Measurements from ENCODE around the gene MOB1B.

Gene MOB1B

DNA sequence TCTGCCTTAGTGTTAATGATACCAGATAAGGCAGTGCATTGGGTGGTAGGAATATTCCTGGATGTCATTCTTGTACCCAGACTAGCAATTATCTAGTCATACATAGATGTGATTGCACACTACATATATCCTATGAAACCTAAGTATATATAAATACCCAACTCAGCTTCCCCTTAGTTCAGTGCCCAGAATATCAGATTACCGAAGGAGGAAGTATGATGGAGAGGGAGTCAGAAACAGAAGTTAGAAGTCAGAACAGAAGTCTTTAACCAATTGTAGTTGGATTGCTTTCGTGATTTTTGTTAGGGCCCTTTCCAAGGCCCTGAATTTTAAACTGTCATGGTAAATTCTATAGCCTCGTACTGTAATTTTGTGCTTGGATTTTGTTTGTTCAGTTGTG lies 42.9 kb downstream of the MOB1B start:
- H2AFZ ChIP-seq (ENCODE audit: low read length): no peak overlapping the region
- no peak overlapping the region for H3K9ac ChIP-seq (ENCODE audit: low read depth, low read length, poor library complexity)
- H3K4me3 ChIP-seq (ENCODE audit: low read length in 2 of 2): no peak overlapping the region
- no peak overlapping the region for H4K91ac ChIP-seq (ENCODE audit: low read depth, low read length, poor library complexity)
- no peak overlapping the region for H3K4me2 ChIP-seq (ENCODE audit: insufficient read depth, low read length, poor library complexity, severe bottlenecking)
- peaks cover 0 to 19% of the 10 kb centered on the region in 2 donors for H3K9me3 ChIP-seq (replicated peaks in 1 of 2; ENCODE audit: control insufficient read depth in 2 of 2, insufficient read depth in 1 of 2, low read depth in 1 of 2, low read length in 2 of 2)
- no peak overlapping the region for H2BK12ac ChIP-seq (ENCODE audit: low read length)
- no peak overlapping the region for H3K14ac ChIP-seq (ENCODE audit: low read length)
- H3K18ac ChIP-seq (ENCODE audit: low read length): no peak overlapping the region
- H2BK5ac ChIP-seq (ENCODE audit: low read length): no peak overlapping the region
- no peak overlapping the region for H2BK120ac ChIP-seq (ENCODE audit: low read depth, low read length)
- peaks cover 1% of the 10 kb centered on the region for H3K79me1 ChIP-seq (ENCODE audit: low read depth, low read length)
- H3K4me1 ChIP-seq (ENCODE audit: control insufficient read depth in 2 of 2, insufficient read depth in 1 of 2, low read depth in 1 of 2, low read length in 2 of 2): no peaks in the 10 kb centered on the region
- no peak overlapping the region for H3K27ac ChIP-seq (replicated peaks; ENCODE audit: low read length)
- H3K4ac ChIP-seq (ENCODE audit: low read length): no peak overlapping the region
- WGBS, 2 donors (ENCODE audit: extremely low coverage in 2 of 2, insufficient read length in 2 of 2, insufficient replicate concordance in 1 of 2): no CpG with 5 or more reads among the region's 3 CpGs
- DNase-seq (ENCODE audit: low spot score): no peak
- no peaks in the 10 kb centered on the region for H3K27me3 ChIP-seq (ENCODE audit: control insufficient read depth in 3 of 3, insufficient read depth in 3 of 3, low read depth in 1 of 3, low read length in 3 of 3)
- peaks cover 0 to 23% of the 10 kb centered on the region in 2 donors for H3K36me3 ChIP-seq (replicated peaks in 1 of 2; ENCODE audit: control insufficient read depth in 2 of 2, insufficient read depth in 2 of 2, low read length in 2 of 2)
- H2BK15ac ChIP-seq (ENCODE audit: low read length): no peak overlapping the region
- no peak overlapping the region for H3K23ac ChIP-seq (ENCODE audit: low read depth, low read length, poor library complexity)
- no peak overlapping the region for H4K8ac ChIP-seq (ENCODE audit: low read depth, low read length)
- H2AK5ac ChIP-seq (ENCODE audit: low read depth, low read length): no peak overlapping the region

- no peak overlapping the region for H2BK120ac ChIP-seq (ENCODE audit: low read depth, low read length)
- H3K79me1 ChIP-seq (ENCODE audit: low read depth, low read length): no peaks in the 10 kb centered on the region
- H2AFZ ChIP-seq (ENCODE audit: low read length): no peak overlapping the region
- no peak overlapping the region for H2AK5ac ChIP-seq (ENCODE audit: low read depth, low read length)
- peaks cover 0 to 18% of the 10 kb centered on the region in 2 donors for H3K9me3 ChIP-seq (replicated peaks in 1 of 2; ENCODE audit: control insufficient read depth in 2 of 2, insufficient read depth in 1 of 2, low read depth in 1 of 2, low read length in 2 of 2)
- H3K18ac ChIP-seq (ENCODE audit: low read length): no peak overlapping the region
- H3K27me3 ChIP-seq (ENCODE audit: control insufficient read depth in 3 of 3, insufficient read depth in 3 of 3, low read depth in 1 of 3, low read length in 3 of 3): no peaks in the 10 kb centered on the region
- no peaks in the 10 kb centered on the region for H3K4me1 ChIP-seq (ENCODE audit: control insufficient read depth in 2 of 2, insufficient read depth in 1 of 2, low read depth in 1 of 2, low read length in 2 of 2)
- H4K91ac ChIP-seq (ENCODE audit: low read depth, low read length, poor library complexity): no peak overlapping the region
- no peak overlapping the region for H4K8ac ChIP-seq (ENCODE audit: low read depth, low read length)
- no peak overlapping the region for H2BK12ac ChIP-seq (ENCODE audit: low read length)
- H3K4me2 ChIP-seq (ENCODE audit: insufficient read depth, low read length, poor library complexity, severe bottlenecking): no peak overlapping the region
- no peak overlapping the region for H3K14ac ChIP-seq (ENCODE audit: low read length)
- no peak overlapping the region for H3K4me3 ChIP-seq (ENCODE audit: low read length in 2 of 2)
- DNase-seq (ENCODE audit: low spot score): no peak
- H2BK15ac ChIP-seq (ENCODE audit: low read length): no peak overlapping the region
- no CpG with 5 or more reads among the region's 3 CpGs for WGBS, 2 donors (ENCODE audit: extremely low coverage in 2 of 2, insufficient read length in 2 of 2, insufficient replicate concordance in 1 of 2)
- H3K27ac ChIP-seq (replicated peaks; ENCODE audit: low read length): no peak overlapping the region
- no peak overlapping the region for H3K4ac ChIP-seq (ENCODE audit: low read length)
- peaks cover 0 to 21% of the 10 kb centered on the region in 2 donors for H3K36me3 ChIP-seq (replicated peaks in 1 of 2; ENCODE audit: control insufficient read depth in 2 of 2, insufficient read depth in 2 of 2, low read length in 2 of 2)
- no peak overlapping the region for H3K23ac ChIP-seq (ENCODE audit: low read depth, low read length, poor library complexity)
- no peak overlapping the region for H2BK5ac ChIP-seq (ENCODE audit: low read length)
- H3K9ac ChIP-seq (ENCODE audit: low read depth, low read length, poor library complexity): no peak overlapping the region
Observed at GRCh38 chr4:70945452-70946055, 43.4 kb downstream of the MOB1B start.

- no peak overlapping the region for H3K9ac ChIP-seq (ENCODE audit: low read depth, low read length, poor library complexity)
- no peak overlapping the region for H3K4me3 ChIP-seq (ENCODE audit: low read length in 2 of 2)
- H3K14ac ChIP-seq (ENCODE audit: low read length): no peak overlapping the region
- H3K4me1 ChIP-seq (ENCODE audit: control insufficient read depth in 2 of 2, insufficient read depth in 1 of 2, low read depth in 1 of 2, low read length in 2 of 2): no peaks in the 10 kb centered on the region
- H3K79me1 ChIP-seq (ENCODE audit: low read depth, low read length): no peaks in the 10 kb centered on the region
- peaks cover 0 to 25% of the 10 kb centered on the region in 2 donors for H3K36me3 ChIP-seq (replicated peaks in 1 of 2; ENCODE audit: control insufficient read depth in 2 of 2, insufficient read depth in 2 of 2, low read length in 2 of 2)
- no peak overlapping the region for H3K4ac ChIP-seq (ENCODE audit: low read length)
- no peak overlapping the region for H4K91ac ChIP-seq (ENCODE audit: low read depth, low read length, poor library complexity)
- no peak overlapping the region for H2BK15ac ChIP-seq (ENCODE audit: low read length)
- H4K8ac ChIP-seq (ENCODE audit: low read depth, low read length): no peak overlapping the region
- H3K23ac ChIP-seq (ENCODE audit: low read depth, low read length, poor library complexity): no peak overlapping the region
- no peak overlapping the region for H3K27ac ChIP-seq (replicated peaks; ENCODE audit: low read length)
- no peak overlapping the region for H2AFZ ChIP-seq (ENCODE audit: low read length)
- H3K4me2 ChIP-seq (ENCODE audit: insufficient read depth, low read length, poor library complexity, severe bottlenecking): no peak overlapping the region
- no peak overlapping the region for H3K18ac ChIP-seq (ENCODE audit: low read length)
- no peak overlapping the region for H2BK120ac ChIP-seq (ENCODE audit: low read depth, low read length)
- H2BK5ac ChIP-seq (ENCODE audit: low read length): no peak overlapping the region
- WGBS, 2 donors (ENCODE audit: extremely low coverage in 2 of 2, insufficient read length in 2 of 2, insufficient replicate concordance in 1 of 2): no CpG with 5 or more reads among the region's 4 CpGs
- no peak overlapping the region for H2AK5ac ChIP-seq (ENCODE audit: low read depth, low read length)
- no peaks in the 10 kb centered on the region for H3K27me3 ChIP-seq (ENCODE audit: control insufficient read depth in 3 of 3, insufficient read depth in 3 of 3, low read depth in 1 of 3, low read length in 3 of 3)
- peaks cover 0 to 18% of the 10 kb centered on the region in 2 donors for H3K9me3 ChIP-seq (replicated peaks in 1 of 2; ENCODE audit: control insufficient read depth in 2 of 2, insufficient read depth in 1 of 2, low read depth in 1 of 2, low read length in 2 of 2)
- no peak overlapping the region for H2BK12ac ChIP-seq (ENCODE audit: low read length)
- no peak for DNase-seq (ENCODE audit: low spot score)
Observed at GRCh38 chr4:70946939-70947338, 44.8 kb downstream of the MOB1B start.

DNA sequence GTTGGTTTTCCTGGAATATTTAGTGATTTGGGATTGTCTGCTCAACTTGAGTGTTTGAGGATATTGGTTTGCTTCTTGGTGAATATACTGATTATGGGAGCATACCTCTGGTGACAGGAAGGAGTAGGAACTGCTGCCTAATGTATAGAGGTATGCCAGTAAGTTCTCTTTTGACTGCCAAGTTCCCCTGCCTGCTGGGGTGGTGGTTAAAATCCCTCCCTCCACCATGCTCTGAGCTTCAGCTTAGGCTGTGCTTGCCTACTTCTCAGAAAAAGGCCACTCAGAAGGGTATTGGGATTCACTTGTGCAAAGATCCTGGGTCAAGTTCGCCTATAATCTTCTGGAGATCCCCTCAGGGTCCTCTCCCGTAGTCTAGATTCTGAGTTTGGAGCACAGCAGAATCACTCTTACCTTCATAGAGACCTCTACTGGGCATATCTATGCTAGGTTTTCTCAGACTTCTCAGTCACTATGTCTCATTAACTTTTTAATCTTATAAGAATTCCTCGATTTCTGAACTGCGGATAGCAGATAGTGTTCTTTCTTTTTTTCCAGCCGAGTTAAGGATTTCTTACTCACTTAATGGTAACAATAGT lies 46.6 kb downstream of the MOB1B start:
- no peak overlapping the region for H3K18ac ChIP-seq (ENCODE audit: low read length)
- WGBS, 2 donors (ENCODE audit: extremely low coverage in 2 of 2, insufficient read length in 2 of 2, insufficient replicate concordance in 1 of 2): no CpG with 5 or more reads among the region's 5 CpGs
- H2AK5ac ChIP-seq (ENCODE audit: low read depth, low read length): no peak overlapping the region
- no peak overlapping the region for H3K23ac ChIP-seq (ENCODE audit: low read depth, low read length, poor library complexity)
- peaks cover 0 to 17% of the 10 kb centered on the region in 2 donors for H3K36me3 ChIP-seq (replicated peaks in 1 of 2; ENCODE audit: control insufficient read depth in 2 of 2, insufficient read depth in 2 of 2, low read length in 2 of 2)
- H3K4ac ChIP-seq (ENCODE audit: low read length): no peak overlapping the region
- H4K91ac ChIP-seq (ENCODE audit: low read depth, low read length, poor library complexity): no peak overlapping the region
- no peak overlapping the region for H2BK5ac ChIP-seq (ENCODE audit: low read length)
- H2AFZ ChIP-seq (ENCODE audit: low read length): no peak overlapping the region
- no peaks in the 10 kb centered on the region for H3K27me3 ChIP-seq (ENCODE audit: control insufficient read depth in 3 of 3, insufficient read depth in 3 of 3, low read depth in 1 of 3, low read length in 3 of 3)
- no peak overlapping the region for H3K4me3 ChIP-seq (ENCODE audit: low read length in 2 of 2)
- H3K27ac ChIP-seq (replicated peaks; ENCODE audit: low read length): no peak overlapping the region
- H3K4me2 ChIP-seq (ENCODE audit: insufficient read depth, low read length, poor library complexity, severe bottlenecking): no peak overlapping the region
- no peak for DNase-seq (ENCODE audit: low spot score)
- H3K9ac ChIP-seq (ENCODE audit: low read depth, low read length, poor library complexity): no peak overlapping the region
- H2BK120ac ChIP-seq (ENCODE audit: low read depth, low read length): no peak overlapping the region
- H4K8ac ChIP-seq (ENCODE audit: low read depth, low read length): no peak overlapping the region
- no peaks in the 10 kb centered on the region for H3K79me1 ChIP-seq (ENCODE audit: low read depth, low read length)
- H3K14ac ChIP-seq (ENCODE audit: low read length): no peak overlapping the region
- H3K9me3 ChIP-seq (replicated peaks in 1 of 2; ENCODE audit: control insufficient read depth in 2 of 2, insufficient read depth in 1 of 2, low read depth in 1 of 2, low read length in 2 of 2): peaks cover 0 to 15% of the 10 kb centered on the region in 2 donors
- no peaks in the 10 kb centered on the region for H3K4me1 ChIP-seq (ENCODE audit: control insufficient read depth in 2 of 2, insufficient read depth in 1 of 2, low read depth in 1 of 2, low read length in 2 of 2)
- no peak overlapping the region for H2BK15ac ChIP-seq (ENCODE audit: low read length)
- H2BK12ac ChIP-seq (ENCODE audit: low read length): no peak overlapping the region
